Measurements from ENCODE around the gene FAM162B.

GRCh38 chr6:116779573-116780164, 14.2 kb upstream of the FAM162B start:
- TF ChIP-seq CTCF (IDR thresholded peaks at IDR 0.05; ENCODE audit: borderline replicate concordance, extremely low read depth, low read length, poor library complexity, severe bottlenecking) (peak; percentile 64), EZH2 (IDR thresholded peaks at IDR 0.05; ENCODE audit: borderline replicate concordance, low read depth, low read length, severe bottlenecking) (no peak)
